SK-N-SH (cell line): Measurements from ENCODE around the gene TEX19. TPM values are rescaled to one million over a fixed set of nuclear protein-coding genes. Genes with fewer than 3 reads are reported as not detected.

Experiments
- CTCF ChIA-PET: fragments of 300-600, 350-600 bp; formaldehyde crosslinking; extraction: SDS; loops from one replicate; lab custom pipeline; 2021; lab: Yijun Ruan, JAX
- POLR2A ChIA-PET: fragments of 350-600 bp; sonication (Branson Sonifier 250); formaldehyde crosslinking; extraction: SDS; loops from one replicate; lab custom pipeline; 2020; ENCODE audit warnings: antibody characterized with exemption, inconsistent platforms; lab: Yijun Ruan, JAX
- DNase-seq: peaks from one replicate; pipeline ENCODE4 v3.0.0; 2012
- H2AFZ ChIP-seq: fragments of 200-600 bp; sonication (generic); 2 replicates; pipeline ENCODE4 v1.8.1; 2016; ENCODE audit warnings: antibody characterized with exemption, mild to moderate bottlenecking, low read depth
- H3F3A ChIP-seq: fragments of 200-600 bp; sonication (generic); replicated peaks from 2 replicates; pipeline ENCODE3; 2016; ENCODE audit warnings: antibody characterized with exemption, mild to moderate bottlenecking; ENCODE audit not compliant: insufficient read depth
- H3K27ac ChIP-seq, 2 experiments: fragments of 200-500 bp in 1 of 2; fragments of 200-600 bp in 1 of 2; sonication (Bioruptor generic) in 1 of 2; sonication (generic), shearing (Covaris generic) in 1 of 2; 2 replicates each; pipeline versions ENCODE4 v1.5.1 to v1.6.1; 2014 to 2016; ENCODE audit warnings: low read depth in 2 of 2, inconsistent platforms in 1 of 2, low read length in 1 of 2, mild to moderate bottlenecking in 1 of 2, mixed read lengths in 1 of 2
- H3K27me3 ChIP-seq: fragments of 200-600 bp; sonication (generic), shearing (Covaris generic); 2 replicates; pipeline ENCODE4 v1.6.1; 2016; ENCODE audit warnings: mixed run types; ENCODE audit not compliant: insufficient read depth
- H3K36me3 ChIP-seq, 2 experiments: fragments of 200-500 bp in 1 of 2; fragments of 200-600 bp in 1 of 2; sonication (Bioruptor generic) in 1 of 2; sonication (generic) in 1 of 2; replicated peaks in 1 of 2; 2 replicates each; pipeline versions ENCODE3 to v1.5.1; 2014 to 2016; ENCODE audit warnings: low read length in 1 of 2, mild to moderate bottlenecking in 1 of 2; ENCODE audit not compliant: insufficient read depth in 2 of 2, control insufficient read depth in 1 of 2
- H3K4me1 ChIP-seq, 2 experiments: fragments of 200-500 bp in 1 of 2; fragments of 200-600 bp in 1 of 2; sonication (Bioruptor generic) in 1 of 2; sonication (generic), shearing (Covaris generic) in 1 of 2; 2 replicates each; pipeline versions ENCODE4 v1.5.1 to v1.6.1; 2014 to 2016; ENCODE audit warnings: low read depth in 1 of 2, low read length in 1 of 2, mixed run types in 1 of 2; ENCODE audit not compliant: insufficient read depth in 2 of 2, control insufficient read depth in 1 of 2
- H3K4me2 ChIP-seq: fragments of 200-600 bp; sonication (generic), shearing (Covaris generic); 2 replicates; pipeline ENCODE4 v1.6.1; 2017; ENCODE audit warnings: mixed run types
- H3K4me3 ChIP-seq, 2 experiments: fragments of 200-500 bp in 1 of 2; fragments of 200-600 bp in 1 of 2; sonication (Bioruptor generic) in 1 of 2; sonication (generic), shearing (Covaris generic) in 1 of 2; 2 replicates each; pipeline versions ENCODE4 v1.5.1 to v1.8.1; 2014 to 2016; ENCODE audit warnings: low read depth in 2 of 2, inconsistent platforms in 1 of 2, low read length in 1 of 2, mild to moderate bottlenecking in 1 of 2, mixed read lengths in 1 of 2, moderate library complexity in 1 of 2
- H3K79me2 ChIP-seq: fragments of 200-600 bp; sonication (generic); 2 replicates; pipeline ENCODE4 v1.8.1; 2017; ENCODE audit warnings: mild to moderate bottlenecking; ENCODE audit not compliant: insufficient read depth
- H3K9ac ChIP-seq: fragments of 200-600 bp; sonication (generic); 2 replicates; pipeline ENCODE4 v1.6.1; 2017; ENCODE audit warnings: mixed run types
- H3K9me2 ChIP-seq: fragments of 200-600 bp; sonication (generic); 2 replicates; pipeline ENCODE4 v1.6.1; 2017; ENCODE audit warnings: mixed run types
- H3K9me3 ChIP-seq: fragments of 200-600 bp; sonication (generic); 2 replicates; pipeline ENCODE4 v1.6.1; 2017; ENCODE audit warnings: mixed run types, mild to moderate bottlenecking, moderate library complexity
- H4K20me1 ChIP-seq: fragments of 200-600 bp; sonication (generic); 2 replicates; pipeline ENCODE4 v1.6.1; 2017; ENCODE audit warnings: mild to moderate bottlenecking, mixed run types; ENCODE audit not compliant: insufficient read depth
- CTCF ChIP-seq: fragments of 200-600 bp; sonication (generic); IDR thresholded peaks from 2 replicates; pipeline ENCODE4 v1.6.1; 2017; ENCODE audit warnings: antibody characterized with exemption, mild to moderate bottlenecking, moderate library complexity
- FOSL2 ChIP-seq: IDR thresholded peaks from 2 replicates; pipeline ENCODE4 v1.4.0; 2012; ENCODE audit warnings: low read depth, mild to moderate bottlenecking, moderate library complexity, borderline replicate concordance
- FOXM1 ChIP-seq: IDR thresholded peaks from 2 replicates; pipeline ENCODE4 v1.4.0; 2012; ENCODE audit warnings: low read depth, mild to moderate bottlenecking
- GABPA ChIP-seq: IDR thresholded peaks from 2 replicates; pipeline ENCODE4 v1.4.0; 2012; ENCODE audit warnings: low read depth, mild to moderate bottlenecking
- GATA2 ChIP-seq: sonication (generic); formaldehyde crosslinking; IDR thresholded peaks from 2 replicates; pipeline ENCODE4 v1.5.0; 2020; ENCODE audit warnings: mild to moderate bottlenecking, missing genetic modification reagents
- PBX3 ChIP-seq: IDR thresholded peaks from 2 replicates; pipeline ENCODE4; 2012
- RAD21 ChIP-seq: IDR thresholded peaks from 2 replicates; pipeline ENCODE4 v1.6.1; 2012; ENCODE audit warnings: mild to moderate bottlenecking, low read length
- REST ChIP-seq: IDR thresholded peaks from 2 replicates; pipeline ENCODE4 v1.6.1; 2012; ENCODE audit warnings: mild to moderate bottlenecking, low read depth, low read length, moderate library complexity
- TEAD4 ChIP-seq: IDR thresholded peaks from 2 replicates; pipeline ENCODE4 v1.4.0; 2012; ENCODE audit warnings: mild to moderate bottlenecking, borderline replicate concordance; ENCODE audit not compliant: insufficient read depth
- USF2 ChIP-seq: fragments of 150-350 bp; IDR thresholded peaks from 2 replicates; pipeline ENCODE4 v1.6.1; 2017; ENCODE audit warnings: antibody characterized with exemption, low read length, low read depth, borderline replicate concordance
- YY1 ChIP-seq: IDR thresholded peaks from 2 replicates; pipeline ENCODE4 v1.4.0; 2012; ENCODE audit warnings: low read depth, mild to moderate bottlenecking
- WGBS: methylation state at CpG from one replicate; pipeline ENCODE4 v1.1.6; 2017; ENCODE audit warnings: low lambda C conversion rate; 5-methylcytosine and 5-hydroxymethylcytosine counted together
- polyA plus RNA-seq, 3 experiments: library from polyadenylated mRNA; depleted of rRNA; stranded (reverse); fragments of >200 nt; gene quantifications; 2 replicates each; pipeline ENCODE4 v1.2.3, GENCODE V29; 2012

TEX19 gene
- polyA plus RNA-seq, 1 of the 3 experiments (the other 2 are of a cell fraction) = 0.10 TPM

GRCh38 chr17:82320140-82320840 is 38.8 kb upstream of the TEX19 start:
- no peak overlapping the region for H3K27ac ChIP-seq
- no peaks in the 10 kb centered on the region for H3K9me3 ChIP-seq
- TF ChIP-seq RAD21 (no peak), PBX3 (no peak), CTCF (no peak), FOSL2 (no peak), FOXM1 (no peak), USF2 (no peak), REST (no peak), YY1 (no peak), GABPA (no peak), TEAD4 (no peak), GATA2 (CRISPR knock-in tag) (no peak)
- peak overlapping the region; percentile 32 to 52 for H3K4me3 ChIP-seq
- ChIA-PET POLR2A (no interaction called here), CTCF (interaction anchor here (0.6 to 9.5 kb wide), 22 partner anchors 8 to 156 kb away, joined by 3 to 184 read pairs (median 6); partner anchors contain the start of genes CCDC57, HEXD, SECTM1 and SLC16A3)
- peaks cover 5 to 14% of the 10 kb centered on the region in 2 experiments; a peak in 3 of 4 replicates for H3K4me1 ChIP-seq
- peaks cover 17% of the 10 kb centered on the region; the same call in 1 of the 2 replicates for H3K27me3 ChIP-seq
- peaks cover 20% of the 10 kb centered on the region for H3F3A ChIP-seq
- peak; percentile 82 for DNase-seq
- H2AFZ ChIP-seq = 0 out of 2 replicates have a peak overlapping the region, but pooled peaks have one; percentile 56
- no peaks in the 10 kb centered on the region for H4K20me1 ChIP-seq
- no peaks in the 10 kb centered on the region for H3K79me2 ChIP-seq
- no peak overlapping the region for H3K9ac ChIP-seq
- 21% methylated on average over 26 of the region's 26 CpGs for WGBS
- peak overlapping the region; percentile 64 for H3K4me2 ChIP-seq
- no peaks in the 10 kb centered on the region for H3K36me3 ChIP-seq
- H3K9me2 ChIP-seq = no peaks in the 10 kb centered on the region
